Measurements from ENCODE around the gene MYO7A. TPM values are rescaled to one million over a fixed set of nuclear protein-coding genes. Genes with fewer than 3 reads are reported as not detected.

MYO7A gene
- total RNA-seq, 2 donors from 2014 or later, result 3.1 to 102 TPM

DNA sequence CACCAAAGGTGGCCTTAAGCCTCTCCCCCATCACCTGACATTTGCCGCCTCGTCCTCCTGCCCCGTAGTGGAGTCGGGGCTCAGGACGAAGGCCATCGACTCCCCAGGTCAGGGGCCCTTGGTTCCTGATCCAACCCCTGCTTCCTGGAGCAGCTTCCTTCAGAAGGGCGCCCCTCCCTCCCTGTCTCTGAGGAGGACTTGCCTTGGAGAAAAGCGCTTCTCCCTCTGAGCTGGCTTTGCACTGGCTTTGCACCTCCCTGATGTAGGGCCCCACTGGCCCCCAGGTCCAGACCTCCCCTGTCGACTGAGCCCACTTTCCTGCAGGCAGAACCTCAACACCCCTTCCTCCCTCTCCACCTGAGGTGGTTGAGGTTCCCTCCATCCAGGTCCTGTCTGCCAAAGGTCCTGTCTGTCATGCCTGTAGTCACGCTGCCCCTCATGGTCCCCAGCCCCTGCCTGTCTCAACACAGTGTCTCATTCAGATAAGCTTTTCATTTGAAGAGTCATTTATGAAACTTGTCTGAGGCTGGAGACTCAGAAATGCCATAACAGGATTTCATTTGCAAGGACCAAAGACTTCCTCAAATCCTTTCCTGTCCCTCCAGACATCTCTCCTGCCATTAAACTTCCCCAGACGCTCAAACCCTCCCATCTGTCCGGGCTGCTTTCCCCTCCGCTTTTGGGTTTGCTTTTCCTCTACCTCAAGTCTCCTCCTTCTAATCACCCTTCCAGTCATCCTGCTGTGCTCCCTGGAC is 78.4 kb downstream of the MYO7A start:
- Histone ChIP-seq H3K9me3 (no peaks in the 10 kb centered on the region), H3K4me1 (replicated peaks) (no peaks in the 10 kb centered on the region), H3K27me3 (replicated peaks; ENCODE audit: insufficient read depth) (no peaks in the 10 kb centered on the region), H3K4me3 (no peak overlapping the region), H3K36me3 (no peaks in the 10 kb centered on the region), H3K27ac (no peak overlapping the region)
- intact Hi-C loops (cut with DNase I), result no loop called here
- DNase-seq (ENCODE audit: low spot score), result no peak
- WGBS, result 84% methylated on average over 13 of the region's 13 CpGs
- no peak for TF ChIP-seq POLR2AphosphoS5 (IDR thresholded peaks at IDR 0.05)
- TF ChIP-seq POLR2A (IDR thresholded peaks at IDR 0.05), result no peak
- TF ChIP-seq CTCF (IDR thresholded peaks at IDR 0.05), result no peak

GRCh38 chr11:77207019-77207485 is 79.0 kb downstream of the MYO7A start:
- Histone ChIP-seq H3K27me3 (replicated peaks; ENCODE audit: insufficient read depth) (no peaks in the 10 kb centered on the region), H3K4me1 (replicated peaks) (no peaks in the 10 kb centered on the region), H3K27ac (no peak overlapping the region), H3K36me3 (no peaks in the 10 kb centered on the region), H3K9me3 (no peaks in the 10 kb centered on the region), H3K4me3 (no peak overlapping the region)
- TF ChIP-seq POLR2A (IDR thresholded peaks at IDR 0.05) (no peak), CTCF (IDR thresholded peaks at IDR 0.05) (no peak), POLR2AphosphoS5 (IDR thresholded peaks at IDR 0.05) (no peak)
- WGBS, result 81% methylated on average over 8 of the region's 10 CpGs
- intact Hi-C loops (cut with DNase I), result no loop called here
- DNase-seq (ENCODE audit: low spot score), result no peak

GRCh38 chr11:77207618-77208313 is 79.7 kb downstream of the MYO7A start:
- Histone ChIP-seq H3K4me3 (no peak overlapping the region), H3K4me1 (replicated peaks) (no peaks in the 10 kb centered on the region), H3K27ac (no peak overlapping the region), H3K36me3 (no peaks in the 10 kb centered on the region), H3K9me3 (no peaks in the 10 kb centered on the region), H3K27me3 (replicated peaks; ENCODE audit: insufficient read depth) (no peaks in the 10 kb centered on the region)
- WGBS, result 72% methylated on average over 10 of the region's 10 CpGs
- intact Hi-C loops (cut with DNase I), result no loop called here
- no peak for DNase-seq (ENCODE audit: low spot score)
- TF ChIP-seq POLR2A (IDR thresholded peaks at IDR 0.05) (no peak), POLR2AphosphoS5 (IDR thresholded peaks at IDR 0.05) (no peak), CTCF (IDR thresholded peaks at IDR 0.05) (no peak)

DNA sequence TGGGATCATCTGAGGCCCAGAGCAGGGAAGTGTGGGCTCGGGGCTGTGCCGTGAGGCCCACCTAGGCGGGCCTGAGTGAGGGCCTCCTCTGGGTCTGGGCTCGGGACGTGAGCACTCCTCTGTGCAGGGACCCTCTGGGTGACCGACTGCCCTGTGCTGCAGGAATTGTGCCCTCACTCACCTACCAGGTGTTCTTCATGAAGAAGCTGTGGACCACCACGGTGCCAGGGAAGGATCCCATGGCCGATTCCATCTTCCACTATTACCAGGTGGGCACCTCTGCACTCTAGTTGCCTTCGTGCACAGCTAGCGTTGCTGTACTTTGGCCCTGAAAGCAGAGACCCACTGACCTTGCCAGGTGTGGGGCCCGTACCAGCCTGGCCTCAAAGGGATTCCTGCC is 80.5 kb downstream of the MYO7A start:
- intact Hi-C loops (cut with DNase I), result no loop called here
- no peak for DNase-seq (ENCODE audit: low spot score)

More for the DNA sequence above, 80.5 kb downstream of the MYO7A start:
- WGBS, result 80% methylated on average over 11 of the region's 11 CpGs
- TF ChIP-seq POLR2A (IDR thresholded peaks at IDR 0.05) (no peak), CTCF (IDR thresholded peaks at IDR 0.05) (no peak), POLR2AphosphoS5 (IDR thresholded peaks at IDR 0.05) (no peak)
- Histone ChIP-seq H3K27ac (no peak overlapping the region), H3K9me3 (no peaks in the 10 kb centered on the region), H3K36me3 (no peaks in the 10 kb centered on the region), H3K4me1 (replicated peaks) (no peaks in the 10 kb centered on the region), H3K4me3 (no peak overlapping the region), H3K27me3 (replicated peaks; ENCODE audit: insufficient read depth) (no peaks in the 10 kb centered on the region)
